22Rv1 (cell line): ENCODE results near the gene RDH16.

ENCODE experiments used
- CTCF ChIP-seq: fragments of 450-650 bp; IDR thresholded peaks from 2 replicates; pipeline ENCODE4 v1.5.1; 2017; ENCODE audit warnings: mild to moderate bottlenecking
- ZFX ChIP-seq: fragments of 450-650 bp; IDR thresholded peaks from 2 replicates; pipeline ENCODE4 v1.6.1; 2017; ENCODE audit warnings: antibody characterized with exemption, borderline replicate concordance

- TF ChIP-seq CTCF (no peak), ZFX (no peak)
Observed at GRCh38 chr12:57004651-57005050, 47.2 kb upstream of the RDH16 start.
